OCI-LY7 (cell line): ENCODE data around the gene GTF2A2. TPM values are rescaled to one million over a fixed set of nuclear protein-coding genes. Genes with fewer than 3 reads are reported as not detected.
"Not testable (repeated sequence)": the region's sequence is repeated elsewhere in the genome, so short reads cannot be mapped to it uniquely, and the experiment has no call there.

Experiments used
- BruUV-seq: library from RNA; stranded (reverse); fragments of 400-500 nt; replicated peaks from 2 replicates; lab custom pipeline; 2021; lab: Mats Ljungman, UMichigan
- CTCF ChIA-PET: fragments of 300-600 bp; sonication (Branson Sonifier 250); formaldehyde crosslinking; loops from one replicate; lab custom pipeline; 2022; ENCODE audit warnings: antibody characterized with exemption; ENCODE audit not compliant: unreplicated experiment; lab: Charles Lee
- POLR2A ChIA-PET: fragments of 300-600 bp; sonication (Branson Sonifier 250); formaldehyde crosslinking; loops from one replicate; lab custom pipeline; 2022; ENCODE audit warnings: antibody characterized with exemption; lab: Charles Lee
- DNase-seq: peaks from one replicate; pipeline ENCODE4 v3.0.0-alpha.2; 2015; ENCODE audit warnings: low spot score
- H2AFZ ChIP-seq: fragments of 200-600 bp; sonication (generic), shearing (Covaris generic); 2 replicates; pipeline ENCODE4 v1.6.1; 2014; ENCODE audit warnings: mild to moderate bottlenecking, antibody characterized with exemption, low read length, moderate library complexity
- H3K27ac ChIP-seq: fragments of 200-600 bp; sonication (generic); 2 replicates; pipeline ENCODE4 v1.5.1; 2014; ENCODE audit warnings: mixed run types, low read depth, mild to moderate bottlenecking, moderate library complexity, low read length, inconsistent platforms; ENCODE audit not compliant: poor library complexity, severe bottlenecking
- H3K36me3 ChIP-seq: fragments of 200-600 bp; sonication (generic); 2 replicates; pipeline ENCODE4 v1.6.1; 2014; ENCODE audit warnings: mild to moderate bottlenecking, antibody characterized with exemption, low read length, moderate library complexity, mixed read lengths; ENCODE audit not compliant: insufficient read depth
- H3K4me1 ChIP-seq: fragments of 200-600 bp; sonication (generic); 2 replicates; pipeline ENCODE4 v1.5.1; 2014; ENCODE audit warnings: mild to moderate bottlenecking, low read length; ENCODE audit not compliant: insufficient read depth, poor library complexity, severe bottlenecking
- H3K4me2 ChIP-seq: fragments of 200-600 bp; sonication (generic); 2 replicates; pipeline ENCODE4 v1.6.1; 2014; ENCODE audit warnings: mild to moderate bottlenecking, low read length
- H3K4me3 ChIP-seq: fragments of 200-600 bp; sonication (generic); 2 replicates; pipeline ENCODE4 v1.5.1; 2014; ENCODE audit warnings: mild to moderate bottlenecking, low read depth, low read length; ENCODE audit not compliant: poor library complexity, severe bottlenecking
- H3K79me2 ChIP-seq: fragments of 200-600 bp; sonication (generic); 2 replicates; pipeline ENCODE4 v1.6.1; 2016; ENCODE audit warnings: low read depth, mild to moderate bottlenecking, low read length, moderate library complexity, mixed read lengths; ENCODE audit not compliant: insufficient read depth
- H3K9me2 ChIP-seq: fragments of 200-600 bp; sonication (generic); 2 replicates; pipeline ENCODE4 v1.6.1; 2016; ENCODE audit warnings: mild to moderate bottlenecking, low read length, mixed read lengths; ENCODE audit not compliant: insufficient read depth
- H3K9me3 ChIP-seq: fragments of 200-600 bp; sonication (generic); 2 replicates; pipeline ENCODE4 v1.6.1; 2014; ENCODE audit warnings: mild to moderate bottlenecking, mixed run types, low read length, mixed read lengths
- H4K20me1 ChIP-seq: fragments of 200-600 bp; sonication (generic); 2 replicates; pipeline ENCODE4 v1.6.1; 2014; ENCODE audit warnings: mild to moderate bottlenecking, antibody characterized with exemption, low read length, moderate library complexity, mixed read lengths; ENCODE audit not compliant: insufficient read depth
- CTCF ChIP-seq: fragments of 200-600 bp; sonication (generic); conservative IDR thresholded peaks from 2 replicates; pipeline ENCODE4 v1.5.1; 2014; ENCODE audit warnings: mild to moderate bottlenecking, antibody characterized with exemption, low read length, moderate library complexity, mixed read lengths
- EZH2phosphoT487 ChIP-seq: fragments of 200-600 bp; sonication (generic); IDR thresholded peaks from 2 replicates; pipeline ENCODE4 v1.6.1; 2018; ENCODE audit warnings: low read depth, borderline replicate concordance, mild to moderate bottlenecking, mixed run types, antibody characterized with exemption, low read length, moderate library complexity, mixed read lengths
- intact Hi-C: fragments of 100-400 bp; cut with micrococcal nuclease; formaldehyde crosslinking; loops from one replicate; pipeline ENCODE4 v1.10.0; 2022; ENCODE audit not compliant: unreplicated experiment
- total RNA-seq, 2 experiments: library from RNA; depleted of rRNA in 1 of 2; stranded (reverse); fragments of >200 nt in 1 of 2; shearing (Covaris generic) in 1 of 2; gene quantifications; 2 replicates each; pipeline ENCODE4 v1.2.3, GENCODE V29; 2014 to 2022

Gene GTF2A2
- total RNA-seq, 2 experiments from 2014 or later: 69.3 to 139 TPM

GRCh38 chr15:59642351-59642750 is 15.0 kb downstream of the GTF2A2 start:
- Histone ChIP-seq H3K4me2 (no peak overlapping the region), H4K20me1 (no peaks in the 10 kb centered on the region), H3K9me2 (no peaks in the 10 kb centered on the region), H3K4me1 (no peaks in the 10 kb centered on the region), H3K79me2 (no peaks in the 10 kb centered on the region), H2AFZ (no peak overlapping the region), H3K4me3 (no peak overlapping the region), H3K36me3 (peaks cover 91% of the 10 kb centered on the region), H3K9me3 (no peaks in the 10 kb centered on the region), H3K27ac (no peak overlapping the region)
- CTCF ChIA-PET: no interaction called here
- BruUV-seq: no TSS peak
- intact Hi-C loops: no loop called here
- no peak for DNase-seq
- no peak for TF ChIP-seq EZH2phosphoT487
- TF ChIP-seq CTCF: peak; percentile 66
- POLR2A ChIA-PET: interaction anchor here (1.1 kb wide), 1 partner anchor 15 kb away, joined by 4 read pairs; the partner anchor contains the start of gene GTF2A2

- DNase-seq, intact Hi-C loops, POLR2A ChIA-PET, H3K9me3 ChIP-seq, H3K4me1 ChIP-seq, H3K27ac ChIP-seq, H4K20me1 ChIP-seq, H2AFZ ChIP-seq, BruUV-seq, H3K4me2 ChIP-seq, H3K79me2 ChIP-seq, CTCF ChIA-PET, H3K9me2 ChIP-seq, H3K4me3 ChIP-seq: not testable (repeated sequence)
- TF ChIP-seq CTCF: peak; percentile 26; the same call in 1 of the 2 replicates
- peaks cover 60% of the 10 kb centered on the region for H3K36me3 ChIP-seq
Observed at GRCh38 chr15:59637507-59637906, 19.8 kb downstream of the GTF2A2 start.

DNA sequence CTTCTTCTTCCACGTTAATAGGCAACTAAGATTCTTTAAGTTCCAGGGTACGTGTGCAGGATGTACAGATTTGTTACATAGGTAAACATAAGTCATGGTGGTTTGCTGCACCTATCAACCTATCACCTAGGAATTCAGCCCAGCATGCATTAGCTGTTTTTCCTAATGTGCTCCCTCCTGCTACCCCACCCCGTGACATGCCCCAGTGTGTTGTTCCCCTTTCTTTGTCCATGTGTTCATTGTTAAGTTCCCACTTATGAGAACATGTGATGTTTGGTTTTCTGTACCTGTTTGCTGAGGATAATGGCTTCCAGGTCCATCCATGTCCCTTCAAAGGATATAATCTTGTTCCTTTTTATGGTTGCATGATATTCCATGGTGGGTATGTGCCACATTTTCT is 21.1 kb downstream of the GTF2A2 start:
- Histone ChIP-seq H3K4me1 (no peaks in the 10 kb centered on the region), H3K9me3 (no peaks in the 10 kb centered on the region), H3K79me2 (no peaks in the 10 kb centered on the region), H3K4me3 (no peak overlapping the region), H4K20me1 (no peaks in the 10 kb centered on the region), H3K9me2 (no peaks in the 10 kb centered on the region), H3K36me3 (peaks cover 47% of the 10 kb centered on the region), H2AFZ (no peak overlapping the region), H3K27ac (no peak overlapping the region), H3K4me2 (no peak overlapping the region)
- TF ChIP-seq EZH2phosphoT487: no peak
- TF ChIP-seq CTCF: no peak
- intact Hi-C loops: no loop called here
- no peak for DNase-seq
- no TSS peak for BruUV-seq
- CTCF ChIA-PET: no interaction called here
- POLR2A ChIA-PET: interaction anchor here (1.4 kb wide), 1 partner anchor 69 kb away, joined by 3 read pairs; no protein-coding TSS in a partner anchor
